ENCODE measurements around the gene SLC39A9. TPM values are rescaled to one million over a fixed set of nuclear protein-coding genes. Genes with fewer than 3 reads are reported as not detected.

Gene SLC39A9
- polyA plus RNA-seq, 1 donor from 2014 or later = 88.5 TPM

- Histone ChIP-seq H3K27me3 (ENCODE audit: insufficient read depth, low read depth, low read length) (no peaks in the 10 kb centered on the region), H3K4me3 (ENCODE audit: low read length) (no peak overlapping the region), H3K36me3 (ENCODE audit: insufficient read depth, low read length) (no peaks in the 10 kb centered on the region), H3K9ac (ENCODE audit: low read length) (no peak overlapping the region), H3K9me2 (ENCODE audit: insufficient read depth, low read length) (no peaks in the 10 kb centered on the region), H3K9me3 (ENCODE audit: low read length) (no peaks in the 10 kb centered on the region), H3K27ac (ENCODE audit: low read length) (no peak overlapping the region), H3K79me2 (replicated peaks; ENCODE audit: insufficient read depth, low read length) (peaks cover 7% of the 10 kb centered on the region), H3F3A (ENCODE audit: insufficient read depth, low read length, poor library complexity, severe bottlenecking) (no peaks in the 10 kb centered on the region), H2AFZ (ENCODE audit: low read depth, low read length) (no peak overlapping the region), H4K20me1 (ENCODE audit: insufficient read depth) (no peaks in the 10 kb centered on the region), H3K4me2 (ENCODE audit: low read length) (no peak overlapping the region)
- TF ChIP-seq, protein P1, sequence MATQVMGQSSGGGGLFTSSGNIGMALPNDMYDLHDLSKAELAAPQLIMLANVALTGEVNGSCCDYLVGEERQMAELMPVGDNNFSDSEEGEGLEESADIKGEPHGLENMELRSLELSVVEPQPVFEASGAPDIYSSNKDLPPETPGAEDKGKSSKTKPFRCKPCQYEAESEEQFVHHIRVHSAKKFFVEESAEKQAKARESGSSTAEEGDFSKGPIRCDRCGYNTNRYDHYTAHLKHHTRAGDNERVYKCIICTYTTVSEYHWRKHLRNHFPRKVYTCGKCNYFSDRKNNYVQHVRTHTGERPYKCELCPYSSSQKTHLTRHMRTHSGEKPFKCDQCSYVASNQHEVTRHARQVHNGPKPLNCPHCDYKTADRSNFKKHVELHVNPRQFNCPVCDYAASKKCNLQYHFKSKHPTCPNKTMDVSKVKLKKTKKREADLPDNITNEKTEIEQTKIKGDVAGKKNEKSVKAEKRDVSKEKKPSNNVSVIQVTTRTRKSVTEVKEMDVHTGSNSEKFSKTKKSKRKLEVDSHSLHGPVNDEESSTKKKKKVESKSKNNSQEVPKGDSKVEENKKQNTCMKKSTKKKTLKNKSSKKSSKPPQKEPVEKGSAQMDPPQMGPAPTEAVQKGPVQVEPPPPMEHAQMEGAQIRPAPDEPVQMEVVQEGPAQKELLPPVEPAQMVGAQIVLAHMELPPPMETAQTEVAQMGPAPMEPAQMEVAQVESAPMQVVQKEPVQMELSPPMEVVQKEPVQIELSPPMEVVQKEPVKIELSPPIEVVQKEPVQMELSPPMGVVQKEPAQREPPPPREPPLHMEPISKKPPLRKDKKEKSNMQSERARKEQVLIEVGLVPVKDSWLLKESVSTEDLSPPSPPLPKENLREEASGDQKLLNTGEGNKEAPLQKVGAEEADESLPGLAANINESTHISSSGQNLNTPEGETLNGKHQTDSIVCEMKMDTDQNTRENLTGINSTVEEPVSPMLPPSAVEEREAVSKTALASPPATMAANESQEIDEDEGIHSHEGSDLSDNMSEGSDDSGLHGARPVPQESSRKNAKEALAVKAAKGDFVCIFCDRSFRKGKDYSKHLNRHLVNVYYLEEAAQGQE (IDR thresholded peaks at IDR 0.05; ENCODE audit: borderline replicate concordance) = no peak
- TF ChIP-seq EP300 (conservative IDR thresholded peaks at IDR 0.05; ENCODE audit: poor library complexity, severe bottlenecking) (no peak), TAF1 (IDR thresholded peaks at IDR 0.05; ENCODE audit: low read depth) (no peak), SMC3 (conservative IDR thresholded peaks at IDR 0.05; ENCODE audit: poor library complexity) (no peak), EZH2 (IDR thresholded peaks at IDR 0.05; ENCODE audit: borderline replicate concordance, insufficient read depth, low read length, poor library complexity, severe bottlenecking) (no peak), RAD21 (conservative IDR thresholded peaks at IDR 0.05) (no peak), MXI1 (conservative IDR thresholded peaks at IDR 0.05; ENCODE audit: poor library complexity, severe bottlenecking) (no peak), POLR2AphosphoS5 (IDR thresholded peaks at IDR 0.05) (no peak)
- TF ChIP-seq, protein P2, sequence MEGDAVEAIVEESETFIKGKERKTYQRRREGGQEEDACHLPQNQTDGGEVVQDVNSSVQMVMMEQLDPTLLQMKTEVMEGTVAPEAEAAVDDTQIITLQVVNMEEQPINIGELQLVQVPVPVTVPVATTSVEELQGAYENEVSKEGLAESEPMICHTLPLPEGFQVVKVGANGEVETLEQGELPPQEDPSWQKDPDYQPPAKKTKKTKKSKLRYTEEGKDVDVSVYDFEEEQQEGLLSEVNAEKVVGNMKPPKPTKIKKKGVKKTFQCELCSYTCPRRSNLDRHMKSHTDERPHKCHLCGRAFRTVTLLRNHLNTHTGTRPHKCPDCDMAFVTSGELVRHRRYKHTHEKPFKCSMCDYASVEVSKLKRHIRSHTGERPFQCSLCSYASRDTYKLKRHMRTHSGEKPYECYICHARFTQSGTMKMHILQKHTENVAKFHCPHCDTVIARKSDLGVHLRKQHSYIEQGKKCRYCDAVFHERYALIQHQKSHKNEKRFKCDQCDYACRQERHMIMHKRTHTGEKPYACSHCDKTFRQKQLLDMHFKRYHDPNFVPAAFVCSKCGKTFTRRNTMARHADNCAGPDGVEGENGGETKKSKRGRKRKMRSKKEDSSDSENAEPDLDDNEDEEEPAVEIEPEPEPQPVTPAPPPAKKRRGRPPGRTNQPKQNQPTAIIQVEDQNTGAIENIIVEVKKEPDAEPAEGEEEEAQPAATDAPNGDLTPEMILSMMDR (IDR thresholded peaks at IDR 0.05; ENCODE audit: poor library complexity, severe bottlenecking) = no peak
Measured at GRCh38 chr14:69428289-69428998, 30.0 kb downstream of the SLC39A9 start.

DNA sequence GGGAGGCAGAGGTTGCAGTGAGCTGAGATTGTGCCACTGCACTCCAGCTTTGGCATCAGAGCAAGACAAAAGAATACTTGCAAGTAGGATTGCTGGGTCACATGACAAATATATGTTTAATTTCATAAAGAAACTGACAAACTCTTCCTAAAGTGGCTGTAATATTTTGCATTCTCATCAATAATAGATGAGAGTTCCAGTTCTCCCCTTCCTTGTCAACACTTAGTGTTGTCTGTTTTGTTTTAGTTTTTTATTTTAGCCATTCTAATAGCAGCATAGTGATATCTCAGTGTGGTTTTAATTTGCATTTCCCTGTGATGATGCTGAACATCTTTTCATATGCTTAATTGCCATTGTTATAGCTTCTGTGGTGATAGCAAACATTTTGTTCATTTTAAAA lies 31.2 kb downstream of the SLC39A9 start:
- Histone ChIP-seq H3K4me2 (ENCODE audit: low read length) (no peak overlapping the region), H4K20me1 (ENCODE audit: insufficient read depth) (no peaks in the 10 kb centered on the region), H3K27me3 (ENCODE audit: insufficient read depth, low read depth, low read length) (no peaks in the 10 kb centered on the region), H3K79me2 (replicated peaks; ENCODE audit: insufficient read depth, low read length) (peaks cover 7% of the 10 kb centered on the region), H2AFZ (ENCODE audit: low read depth, low read length) (no peak overlapping the region), H3K27ac (ENCODE audit: low read length) (no peak overlapping the region), H3F3A (ENCODE audit: insufficient read depth, low read length, poor library complexity, severe bottlenecking) (no peaks in the 10 kb centered on the region), H3K36me3 (ENCODE audit: insufficient read depth, low read length) (no peaks in the 10 kb centered on the region), H3K9ac (ENCODE audit: low read length) (no peak overlapping the region), H3K4me3 (ENCODE audit: low read length) (no peak overlapping the region), H3K9me2 (ENCODE audit: insufficient read depth, low read length) (no peaks in the 10 kb centered on the region), H3K9me3 (ENCODE audit: low read length) (no peaks in the 10 kb centered on the region)
- TF ChIP-seq RAD21 (conservative IDR thresholded peaks at IDR 0.05) (no peak), EP300 (conservative IDR thresholded peaks at IDR 0.05; ENCODE audit: poor library complexity, severe bottlenecking) (no peak), POLR2AphosphoS5 (IDR thresholded peaks at IDR 0.05) (no peak), TAF1 (IDR thresholded peaks at IDR 0.05; ENCODE audit: low read depth) (no peak), MXI1 (conservative IDR thresholded peaks at IDR 0.05; ENCODE audit: poor library complexity, severe bottlenecking) (no peak), SMC3 (conservative IDR thresholded peaks at IDR 0.05; ENCODE audit: poor library complexity) (no peak), EZH2 (IDR thresholded peaks at IDR 0.05; ENCODE audit: borderline replicate concordance, insufficient read depth, low read length, poor library complexity, severe bottlenecking) (no peak)
